Measurements from ENCODE around the gene DHRS4. TPM values are rescaled to one million over a fixed set of nuclear protein-coding genes. Genes with fewer than 3 reads are reported as not detected.
A peak's percentile ranks its signal among the peaks of the same experiment; 100 is the strongest.

DHRS4 gene
- total and polyA plus RNA-seq, 2 of the 13 experiments (the other 11 are each of a cell fraction or from before 2014, with no cell fraction given): 23.9 to 45.1 TPM

DNA sequence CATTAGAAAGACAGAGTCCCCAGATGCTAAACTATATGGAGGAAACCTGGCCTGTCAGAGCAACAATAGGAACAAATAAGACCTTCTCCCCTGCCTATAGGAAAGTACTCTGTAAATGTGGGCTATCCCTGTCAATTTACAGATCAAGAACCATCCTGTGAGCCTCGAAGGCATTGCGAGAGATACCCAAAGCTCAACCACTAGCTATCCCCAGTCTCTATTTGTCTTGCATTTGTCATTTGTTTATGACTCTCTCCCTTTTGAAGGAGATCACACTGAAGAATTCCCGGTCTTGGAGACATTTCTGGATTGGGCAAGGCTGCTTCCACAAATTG, 42.7 kb upstream of the DHRS4 start:
- no peaks in the 10 kb centered on the region for H3K9me3 ChIP-seq (ENCODE audit: low read length)
- no peak overlapping the region for H2AFZ ChIP-seq (ENCODE audit: low read length)
- H4K20me1 ChIP-seq (ENCODE audit: insufficient read depth, low read length): no peaks in the 10 kb centered on the region
- no peak for DNase-seq (ENCODE audit: low spot score)
- WGBS (ENCODE audit: low lambda C conversion rate): 66% methylated on average over 3 of the region's 3 CpGs
- no TSS peak for BruUV-seq (replicated peaks)
- H3K4me3 ChIP-seq (replicated peaks in 1 of 3; ENCODE audit: insufficient read depth in 1 of 3, low read depth in 2 of 3, low read length in 3 of 3): no peak overlapping the region
- H3K36me3 ChIP-seq (replicated peaks in 1 of 2; ENCODE audit: control insufficient read depth in 1 of 2, insufficient read depth in 2 of 2, low read length in 2 of 2): no peaks in the 10 kb centered on the region
- no peaks in the 10 kb centered on the region for H3K79me2 ChIP-seq (ENCODE audit: insufficient read depth, low read length)
- no peak for FAIRE-seq
- no peaks in the 10 kb centered on the region for H3K4me1 ChIP-seq (ENCODE audit: insufficient read depth, low read length)
- in situ Hi-C loops (cut with HindIII; ENCODE audit: extremely low pct_ligation_motif_present, low pct_unique_long_range_greater_than_20kb): loop anchor here (5.0 kb wide), 3 partner anchors 184 to 324 kb away; no protein-coding TSS in a partner anchor
- ChIA-PET CTCF (ENCODE audit: low intra/inter-chr PET ratio, low total read pairs) (interaction anchor here (1.1 to 5.1 kb wide), 7 partner anchors 19 to 343 kb away, joined by 4 to 72 read pairs (median 5); partner anchors contain the start of gene AP1G2), POLR2A (interaction anchor here (0.7 to 1.9 kb wide), 18 partner anchors 26 to 327 kb away, joined by 3 to 19 read pairs (median 6); partner anchors contain the start of gene DHRS2)
- intact Hi-C loops (cut with micrococcal nuclease; ENCODE audit: unreplicated experiment): loop anchor here (1.0 to 5.0 kb wide), 5 partner anchors 142 to 344 kb away; partner anchors contain the start of gene AP1G2
- peak; percentile 22 for ATAC-seq
- H3K27ac ChIP-seq (ENCODE audit: extremely low read length, insufficient read depth, low read length): no peak overlapping the region
- H3K4me2 ChIP-seq (ENCODE audit: low read depth, low read length): no peak overlapping the region
- H3K27me3 ChIP-seq (ENCODE audit: control insufficient read depth in 1 of 2, insufficient read depth in 2 of 2, low read length in 2 of 2): peaks cover 0 to 2% of the 10 kb centered on the region in 2 experiments; a peak in 1 of 5 replicates
- H3K9ac ChIP-seq (ENCODE audit: insufficient read depth, low read depth, low read length): no peak overlapping the region
- TF ChIP-seq ZNF326 (CRISPR knock-in tag; IDR thresholded peaks at IDR 0.05; ENCODE audit: borderline replicate concordance) (no peak), ZNF501 (CRISPR knock-in tag; IDR thresholded peaks at IDR 0.05) (peak; percentile 21; the same call in 1 of the 2 replicates), KMT2A (CRISPR knock-in tag; IDR thresholded peaks at IDR 0.05) (peak; percentile 38; the same call in 1 of the 2 replicates), ZNF607 (CRISPR knock-in tag; IDR thresholded peaks at IDR 0.05; ENCODE audit: borderline replicate concordance) (no peak), ZNF567 (CRISPR knock-in tag; IDR thresholded peaks at IDR 0.05; ENCODE audit: borderline replicate concordance) (0 out of 2 replicates have a peak, but pooled peaks have one; percentile 4), CSRNP2 (CRISPR knock-in tag; conservative IDR thresholded peaks at IDR 0.05; ENCODE audit: low read depth) (no peak), ZNF331 (CRISPR knock-in tag; IDR thresholded peaks at IDR 0.05) (no peak), MIER3 (CRISPR knock-in tag; IDR thresholded peaks at IDR 0.05; ENCODE audit: borderline replicate concordance) (0 out of 2 replicates have a peak, but pooled peaks have one; percentile 7), YEATS2 (CRISPR knock-in tag; IDR thresholded peaks at IDR 0.05; ENCODE audit: borderline replicate concordance) (peak; percentile 9; the same call in 1 of the 2 replicates), IRF2 (CRISPR knock-in tag; IDR thresholded peaks at IDR 0.05) (peak; percentile 3; the same call in 1 of the 2 replicates), MED1 (CRISPR knock-in tag; IDR thresholded peaks at IDR 0.05) (no peak), ZNF138 (CRISPR knock-in tag; IDR thresholded peaks at IDR 0.05; ENCODE audit: low read depth) (0 out of 2 replicates have a peak, but pooled peaks have one; percentile 49), ATF2 (CRISPR knock-in tag; IDR thresholded peaks at IDR 0.05) (no peak), HDAC2 (CRISPR knock-in tag; IDR thresholded peaks at IDR 0.05) (no peak), ZNF737 (CRISPR knock-in tag; IDR thresholded peaks at IDR 0.05; ENCODE audit: borderline replicate concordance) (0 out of 2 replicates have a peak, but pooled peaks have one; percentile 7), BCL3 (CRISPR knock-in tag; IDR thresholded peaks at IDR 0.05) (peak; percentile 8; the same call in 1 of the 2 replicates), ZNF672 (CRISPR knock-in tag; IDR thresholded peaks at IDR 0.05) (no peak), SIN3B (IDR thresholded peaks at IDR 0.05; ENCODE audit: low read length) (no peak), RELA (CRISPR knock-in tag; IDR thresholded peaks at IDR 0.05) (peak; percentile 12; the same call in 1 of the 2 replicates), HHEX (CRISPR knock-in tag; IDR thresholded peaks at IDR 0.05) (no peak), PAWR (CRISPR knock-in tag; IDR thresholded peaks at IDR 0.05; ENCODE audit: borderline replicate concordance) (no peak), SP4 (CRISPR knock-in tag; IDR thresholded peaks at IDR 0.05) (0 out of 2 replicates have a peak, but pooled peaks have one; percentile 46), ZNF350 (CRISPR knock-in tag; IDR thresholded peaks at IDR 0.05; ENCODE audit: borderline replicate concordance, low read depth) (0 out of 2 replicates have a peak, but pooled peaks have one; percentile 5)
